B cell (primary cell): Measurements from ENCODE around the gene PRKAG2.

Experiments used
- EZH2 ChIP-seq: IDR thresholded peaks from 2 replicates; pipeline ENCODE4 v1.6.1; 2012; ENCODE audit warnings: borderline replicate concordance, low read depth, mild to moderate bottlenecking, moderate library complexity, low read length; ENCODE audit not compliant: insufficient read depth, poor library complexity, severe bottlenecking
- TF ChIP-seq, protein P1 (sequence below): fragments of 200-600 bp; IDR thresholded peaks from one replicate; pipeline ENCODE4 v1.8.0; 2022; ENCODE audit warnings: antibody characterized with exemption, mild to moderate bottlenecking

DNA sequence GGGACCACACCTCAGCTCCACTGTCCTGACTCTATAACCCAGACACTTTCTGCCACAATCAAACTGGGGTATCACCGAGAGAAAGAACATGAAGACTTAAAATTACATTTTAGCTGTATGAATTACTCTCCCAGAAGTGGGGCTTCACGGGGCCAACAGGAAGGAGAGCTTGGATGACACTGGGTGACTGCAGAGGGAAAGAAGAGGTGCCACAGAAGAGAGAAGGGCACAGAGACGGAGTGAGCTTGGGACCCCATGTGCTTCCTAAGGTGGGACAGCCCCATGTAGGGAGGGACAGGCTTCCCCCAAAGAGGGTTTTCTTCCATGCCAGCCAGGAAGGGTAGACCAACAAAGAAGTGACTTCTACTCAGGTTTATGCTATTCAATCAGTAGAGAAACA is 195.2 kb downstream of the PRKAG2 start:
- TF ChIP-seq, protein P1, sequence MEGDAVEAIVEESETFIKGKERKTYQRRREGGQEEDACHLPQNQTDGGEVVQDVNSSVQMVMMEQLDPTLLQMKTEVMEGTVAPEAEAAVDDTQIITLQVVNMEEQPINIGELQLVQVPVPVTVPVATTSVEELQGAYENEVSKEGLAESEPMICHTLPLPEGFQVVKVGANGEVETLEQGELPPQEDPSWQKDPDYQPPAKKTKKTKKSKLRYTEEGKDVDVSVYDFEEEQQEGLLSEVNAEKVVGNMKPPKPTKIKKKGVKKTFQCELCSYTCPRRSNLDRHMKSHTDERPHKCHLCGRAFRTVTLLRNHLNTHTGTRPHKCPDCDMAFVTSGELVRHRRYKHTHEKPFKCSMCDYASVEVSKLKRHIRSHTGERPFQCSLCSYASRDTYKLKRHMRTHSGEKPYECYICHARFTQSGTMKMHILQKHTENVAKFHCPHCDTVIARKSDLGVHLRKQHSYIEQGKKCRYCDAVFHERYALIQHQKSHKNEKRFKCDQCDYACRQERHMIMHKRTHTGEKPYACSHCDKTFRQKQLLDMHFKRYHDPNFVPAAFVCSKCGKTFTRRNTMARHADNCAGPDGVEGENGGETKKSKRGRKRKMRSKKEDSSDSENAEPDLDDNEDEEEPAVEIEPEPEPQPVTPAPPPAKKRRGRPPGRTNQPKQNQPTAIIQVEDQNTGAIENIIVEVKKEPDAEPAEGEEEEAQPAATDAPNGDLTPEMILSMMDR: no peak
- no peak for TF ChIP-seq EZH2
